Stimulated activated CD8-positive, alpha-beta memory T cell treated with anti-CD3 and anti-CD28 coated beads, Interleukin-15, amount 100 ng/mL, for 48 hours (primary cell): ENCODE measurements around the gene KLC1.

Experiments used
- DNase-seq, 2 donors: peaks; one replicate each; pipeline ENCODE4 v3.0.0-alpha.2; 2020; ENCODE audit warnings: low read depth in 2 of 2

KLC1 gene

DNA sequence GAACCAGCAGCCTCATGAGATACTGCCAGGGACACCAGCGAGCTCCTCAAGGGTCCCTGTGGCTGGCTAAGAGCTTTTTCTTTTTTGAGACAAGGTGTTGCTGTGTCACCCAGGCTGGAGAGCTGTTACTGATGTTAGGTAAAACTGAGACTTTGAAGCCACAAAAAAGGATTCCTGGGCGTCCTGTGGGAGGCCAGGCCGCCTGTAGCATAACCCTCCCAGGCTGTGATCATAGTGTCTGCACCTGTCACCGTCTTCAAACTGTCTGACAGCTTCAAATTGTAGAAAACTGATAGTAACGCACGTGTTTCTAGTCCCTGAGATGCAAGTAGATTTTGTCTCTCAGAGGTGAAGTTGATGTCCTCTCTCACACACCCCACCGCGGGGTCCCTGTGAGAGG is 90.7 kb downstream of the KLC1 start:
- no peak for DNase-seq

DNA sequence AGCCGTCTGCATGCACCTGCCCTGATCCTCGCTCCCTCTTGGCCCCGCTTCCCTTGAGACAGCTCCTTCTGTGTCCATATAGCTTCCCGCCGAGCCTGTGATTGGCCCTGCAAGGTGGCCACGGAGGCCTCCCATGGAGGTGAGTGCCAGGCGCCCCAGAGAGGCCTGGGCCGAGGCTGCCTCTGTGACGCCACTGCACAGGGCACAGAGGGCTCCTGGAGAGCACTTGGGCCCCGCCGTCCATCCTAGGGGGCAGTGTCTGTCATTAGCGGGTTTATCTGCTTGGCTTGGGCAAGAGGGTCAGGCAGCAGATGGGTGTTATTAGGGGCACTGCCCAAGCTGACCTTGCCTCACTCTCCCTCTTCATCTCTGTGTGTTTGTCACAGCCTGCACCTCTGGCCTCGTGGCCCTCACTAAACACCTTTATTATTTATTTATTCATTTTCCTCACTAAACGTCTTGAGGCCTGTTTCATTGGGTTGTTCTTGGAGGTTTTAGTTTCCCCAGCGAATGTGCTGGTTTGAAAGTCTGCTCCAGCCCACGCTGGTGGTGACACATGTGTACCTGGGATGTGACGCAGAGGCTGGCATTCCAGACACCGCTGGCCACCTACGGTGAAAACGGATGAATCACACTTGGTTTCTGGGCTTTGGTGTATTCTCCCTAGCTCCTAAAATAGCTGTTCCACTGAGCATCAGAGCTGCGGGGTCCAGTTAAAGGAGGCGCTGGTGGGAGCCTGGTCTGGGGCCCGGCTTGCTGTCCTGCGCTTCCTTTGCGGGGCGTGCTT is 92.5 kb downstream of the KLC1 start:
- DNase-seq = peak in 1 of 2 donors; percentile 26

DNA sequence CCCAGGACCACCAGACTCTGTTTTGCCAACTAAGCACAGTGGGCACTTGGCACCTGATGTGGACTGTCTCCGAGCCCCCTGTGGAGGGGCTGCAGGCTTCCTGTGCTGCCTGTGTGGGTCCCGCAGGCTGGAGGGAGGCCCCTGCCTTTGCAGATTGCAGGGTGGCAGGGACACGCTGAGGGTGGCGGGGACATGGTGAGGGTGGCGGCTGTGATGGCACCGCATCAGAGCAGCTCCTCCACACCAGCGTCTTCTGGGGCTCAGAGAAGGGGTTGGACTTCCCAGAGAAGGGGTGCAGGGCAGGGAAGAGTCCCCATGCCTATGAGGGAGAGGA is 94.7 kb downstream of the KLC1 start:
- DNase-seq = no peak

DNA sequence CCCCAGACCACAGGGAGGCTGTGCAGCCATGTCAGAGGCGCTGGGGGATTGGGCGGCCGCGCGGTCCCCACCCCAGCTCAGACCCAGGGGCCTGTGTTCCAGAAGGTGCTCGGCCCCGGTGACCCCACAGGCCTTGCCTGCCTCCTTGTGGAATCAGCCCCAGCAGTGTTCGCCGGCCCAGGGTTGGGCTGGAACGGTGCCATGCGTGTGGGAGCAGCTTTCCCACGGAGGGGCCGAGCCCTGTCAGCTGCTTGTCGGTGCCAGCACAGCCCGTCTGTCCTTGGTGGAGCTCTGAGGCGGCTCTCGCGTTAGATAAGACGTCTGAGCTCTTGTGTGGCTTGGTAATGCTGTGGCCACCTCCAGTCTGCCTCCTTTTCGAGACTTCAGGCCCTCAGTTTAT is 95.1 kb downstream of the KLC1 start:
- no peak for DNase-seq

DNA sequence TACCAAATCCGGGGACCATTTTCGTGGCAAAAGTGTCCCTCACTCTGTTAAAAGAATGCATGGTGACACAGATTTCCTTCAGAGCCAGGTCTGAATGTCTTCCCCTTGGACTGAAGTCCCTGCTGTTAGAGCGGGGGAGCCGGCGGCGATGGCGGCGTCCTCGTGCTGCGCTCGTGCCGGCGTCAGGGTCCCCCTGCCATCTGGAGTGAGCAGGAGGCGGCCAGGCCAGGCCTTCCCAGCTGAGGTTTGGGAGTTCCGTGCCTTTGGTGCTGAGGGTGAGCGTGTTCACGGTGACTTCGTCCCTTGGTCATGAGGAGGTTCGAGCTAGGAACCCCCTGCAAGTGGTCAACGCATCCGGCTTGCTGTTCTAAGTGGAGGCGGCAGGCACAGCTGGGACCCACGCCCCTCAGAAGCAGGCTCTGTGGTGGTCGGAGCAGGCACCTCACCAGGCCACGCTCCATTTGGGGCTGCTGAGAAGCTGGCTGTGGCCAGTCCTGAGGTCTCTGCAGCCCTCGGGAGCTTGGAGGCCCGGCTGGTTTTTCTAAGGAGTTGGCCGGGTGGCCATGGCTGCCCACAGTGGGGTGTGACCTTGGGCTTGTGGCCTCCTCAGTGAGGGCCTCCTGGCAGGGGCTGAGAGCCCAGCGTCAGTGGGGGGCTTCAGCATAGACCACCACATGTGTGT is 96.1 kb downstream of the KLC1 start:
- no peak for DNase-seq

DNA sequence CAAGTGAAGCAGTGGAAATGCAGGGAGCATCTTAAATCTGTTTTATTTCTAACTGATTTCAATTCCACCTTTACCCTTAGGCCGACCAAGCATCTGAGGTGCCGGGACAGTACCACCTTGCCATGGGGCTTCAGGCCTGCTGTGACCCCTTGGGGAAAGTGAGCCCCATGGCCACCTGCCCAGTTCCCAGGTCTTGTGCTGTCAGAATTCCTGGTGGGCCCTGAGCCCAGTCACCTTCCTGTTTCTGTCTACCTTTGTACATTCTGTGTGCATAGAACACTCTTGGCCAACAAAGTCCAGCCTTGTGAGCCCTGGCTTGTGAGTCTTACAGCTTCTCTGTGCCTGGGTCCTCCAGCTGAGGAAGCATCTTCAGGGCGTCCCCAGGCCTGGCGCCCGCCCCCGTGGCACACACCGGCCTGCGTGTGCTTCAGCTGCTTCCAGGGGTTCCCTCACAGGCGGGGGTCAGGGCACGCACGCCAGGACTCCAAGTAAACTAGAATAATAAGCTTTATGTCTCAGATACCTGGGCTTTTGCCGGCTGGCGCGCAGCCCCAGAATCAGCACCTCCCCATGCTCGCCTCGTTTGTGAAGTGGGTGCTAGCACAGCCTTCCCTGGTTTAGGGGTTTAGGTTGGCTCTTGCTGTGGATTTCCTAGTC is 96.9 kb downstream of the KLC1 start:
- DNase-seq = no peak

DNA sequence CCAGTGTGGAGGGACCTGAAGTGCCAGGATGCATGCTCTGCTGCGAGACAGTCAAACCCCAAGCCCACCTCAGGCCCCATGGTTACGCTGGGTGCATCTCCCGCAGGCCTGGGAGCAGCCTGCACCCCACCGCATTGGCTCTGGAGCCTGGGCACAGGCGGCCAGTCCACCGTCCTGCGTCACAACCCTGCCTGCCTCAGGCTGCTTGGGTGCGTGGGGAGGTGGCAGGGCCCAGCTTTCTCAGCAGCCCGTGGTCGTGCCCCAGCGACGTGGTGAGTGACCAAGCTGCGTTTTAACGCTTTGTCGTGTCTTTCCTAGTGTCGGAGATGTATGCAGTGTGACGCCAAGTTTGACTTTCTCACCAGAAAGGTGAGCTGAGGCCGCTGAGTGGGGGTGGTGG is 97.5 kb downstream of the KLC1 start:
- no peak for DNase-seq

DNA sequence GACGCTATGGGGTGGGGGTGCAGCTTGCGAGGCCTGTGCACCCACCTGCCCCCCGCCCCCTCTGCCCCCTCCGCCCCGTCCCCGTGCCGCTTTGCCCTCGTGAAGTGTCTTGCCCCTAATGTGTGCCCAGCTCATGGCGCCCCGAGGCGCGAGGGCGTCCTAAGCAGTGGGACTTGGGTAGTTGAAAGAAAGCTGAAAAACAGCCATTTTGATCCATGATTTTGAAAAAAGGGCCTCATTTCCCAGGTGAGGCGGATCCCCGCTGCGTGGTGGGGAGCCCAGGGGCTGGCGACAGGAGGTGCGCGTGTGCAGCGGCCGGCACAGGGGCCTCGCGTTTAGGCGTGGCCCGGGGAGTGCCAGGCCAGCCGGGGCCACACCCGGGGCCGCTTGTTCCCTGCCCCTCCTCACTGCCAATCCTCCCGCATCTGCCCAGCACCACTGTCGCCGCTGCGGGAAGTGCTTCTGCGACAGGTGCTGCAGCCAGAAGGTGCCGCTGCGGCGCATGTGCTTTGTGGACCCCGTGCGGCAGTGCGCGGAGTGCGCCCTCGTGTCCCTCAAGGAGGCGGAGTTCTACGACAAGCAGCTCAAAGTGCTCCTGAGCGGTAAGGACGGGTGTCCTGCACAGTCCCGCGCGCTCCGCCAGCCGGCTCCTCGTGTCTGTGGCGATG is 98.4 kb downstream of the KLC1 start:
- no peak for DNase-seq

DNA sequence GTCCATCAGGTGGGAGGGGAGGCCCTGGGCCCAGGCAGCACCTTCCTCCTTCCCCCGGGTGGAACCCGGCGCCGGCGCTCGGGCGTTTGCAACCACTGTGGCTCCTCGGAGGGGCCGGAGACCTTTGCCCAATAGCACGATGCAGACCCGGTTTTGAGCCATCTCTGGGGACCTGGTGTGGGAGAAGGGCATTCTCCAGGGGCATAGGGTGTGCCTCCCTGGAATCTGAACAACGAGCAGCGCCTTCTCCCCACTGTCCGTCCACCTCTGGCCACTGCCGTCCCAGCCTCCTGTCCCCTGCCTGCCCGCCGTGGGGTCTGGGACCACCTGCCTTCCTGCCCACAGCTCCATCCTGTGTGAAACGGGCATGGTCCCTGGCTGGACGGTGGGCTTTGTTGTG is 99.1 kb downstream of the KLC1 start:
- DNase-seq = no peak

DNA sequence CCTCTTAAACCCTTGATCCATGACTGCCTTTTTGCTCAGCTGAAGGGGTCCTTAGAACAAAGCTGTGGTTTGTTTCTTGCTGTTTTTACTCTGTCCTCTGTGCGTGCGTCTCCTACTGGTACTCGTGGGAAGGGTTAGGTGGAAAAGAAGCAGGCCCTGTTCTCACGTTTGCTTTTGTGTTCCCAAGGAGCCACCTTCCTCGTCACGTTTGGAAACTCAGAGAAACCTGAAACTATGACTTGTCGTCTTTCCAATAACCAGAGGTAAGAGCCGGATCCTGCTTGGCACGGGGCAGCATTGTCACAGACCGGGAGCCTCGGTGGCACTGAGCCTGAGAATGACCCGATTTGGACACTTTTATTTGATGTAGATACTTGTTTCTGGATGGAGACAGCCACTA is 99.7 kb downstream of the KLC1 start:
- DNase-seq = no peak

DNA sequence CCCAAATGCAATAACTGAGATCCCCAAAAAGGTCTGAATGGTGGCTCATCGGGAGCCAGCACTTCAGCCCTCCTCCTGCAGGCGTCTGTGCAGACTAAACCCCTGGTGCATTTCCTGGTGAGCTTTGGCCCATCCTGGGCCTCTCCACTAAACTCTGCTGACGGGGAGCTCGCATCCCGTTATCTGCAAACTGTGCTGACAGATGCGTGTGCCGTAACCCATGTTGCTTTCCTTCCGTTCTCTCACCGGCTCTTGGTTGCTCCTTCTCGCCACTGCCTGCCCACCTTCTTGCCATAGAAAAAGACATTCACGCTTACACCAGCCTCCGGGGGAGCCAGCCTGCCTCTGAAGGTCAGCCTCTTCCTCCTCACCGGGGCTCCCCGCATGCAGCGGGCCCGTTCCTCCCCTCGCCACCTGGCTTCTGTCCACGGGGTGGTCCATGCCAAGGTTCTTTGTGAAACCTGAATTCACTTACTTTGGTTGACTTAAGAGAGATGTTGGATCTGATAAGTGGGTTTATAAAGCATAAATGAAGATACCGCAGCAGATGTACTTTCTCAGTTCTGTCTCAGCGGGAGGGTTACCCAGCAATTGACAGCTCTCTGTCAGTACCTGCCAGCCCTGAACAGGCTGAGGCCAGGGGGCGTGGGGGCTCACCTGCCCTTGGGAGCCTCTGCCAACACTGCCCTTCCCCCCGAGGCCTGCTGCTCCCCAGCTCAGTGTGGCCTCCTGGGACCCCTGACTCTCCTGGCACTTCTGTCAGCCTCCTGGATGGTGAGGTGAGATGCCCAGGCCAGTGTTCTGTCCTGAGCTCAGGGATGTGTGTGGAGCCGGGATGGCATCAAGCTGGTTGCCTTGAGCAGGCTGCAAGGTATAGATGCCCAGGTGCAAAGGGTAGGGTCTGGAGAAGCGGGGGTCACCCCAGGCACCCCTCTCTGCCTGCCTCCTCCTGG is 100.8 kb downstream of the KLC1 start:
- no peak for DNase-seq

DNA sequence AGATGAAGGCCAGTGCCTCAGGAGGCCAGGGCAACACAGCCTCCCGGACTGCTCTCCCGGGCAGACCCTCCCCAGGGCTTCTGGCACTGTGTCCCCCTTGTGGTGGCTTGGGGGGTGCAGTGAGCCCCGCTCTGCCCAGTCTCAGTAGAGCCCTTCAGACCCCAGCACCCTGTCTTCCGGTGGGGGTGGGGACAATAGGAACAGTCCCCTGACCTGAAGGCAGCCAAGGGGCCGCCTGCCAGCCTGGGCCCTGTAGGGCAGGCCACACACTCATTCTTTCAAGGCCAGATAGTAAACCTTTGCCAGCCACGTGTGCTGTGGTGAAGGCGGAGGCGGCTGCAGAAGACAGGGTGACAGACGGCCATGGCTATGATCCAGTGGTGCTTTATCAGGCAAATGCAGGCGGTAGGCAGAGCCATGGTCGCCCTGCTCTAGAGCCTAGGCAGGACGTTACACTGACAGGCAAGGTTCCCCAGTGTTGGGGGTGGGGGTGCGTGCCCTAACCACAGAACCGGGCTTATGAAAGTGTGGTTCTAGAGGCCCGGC is 101.6 kb downstream of the KLC1 start:
- no peak for DNase-seq

DNA sequence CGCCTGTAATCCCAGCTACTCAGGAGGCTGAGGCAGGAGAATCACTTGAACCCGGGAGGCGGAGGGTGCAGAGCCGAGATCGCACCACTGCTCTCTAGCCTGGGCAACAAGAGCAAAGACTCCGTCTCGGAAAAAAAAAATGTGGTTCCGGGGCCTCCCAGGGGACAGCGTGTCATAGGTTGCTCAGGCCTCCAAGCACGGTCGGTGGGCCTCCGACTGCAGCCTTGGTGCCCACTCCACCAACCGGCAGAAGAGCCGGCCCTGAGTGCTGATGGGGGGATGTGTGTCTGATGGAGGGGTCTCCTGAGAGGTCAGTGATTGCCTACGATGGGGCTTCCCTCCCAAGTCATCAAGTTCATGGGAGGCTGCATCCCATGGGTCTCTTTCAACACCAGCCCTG is 102.5 kb downstream of the KLC1 start:
- DNase-seq = no peak

DNA sequence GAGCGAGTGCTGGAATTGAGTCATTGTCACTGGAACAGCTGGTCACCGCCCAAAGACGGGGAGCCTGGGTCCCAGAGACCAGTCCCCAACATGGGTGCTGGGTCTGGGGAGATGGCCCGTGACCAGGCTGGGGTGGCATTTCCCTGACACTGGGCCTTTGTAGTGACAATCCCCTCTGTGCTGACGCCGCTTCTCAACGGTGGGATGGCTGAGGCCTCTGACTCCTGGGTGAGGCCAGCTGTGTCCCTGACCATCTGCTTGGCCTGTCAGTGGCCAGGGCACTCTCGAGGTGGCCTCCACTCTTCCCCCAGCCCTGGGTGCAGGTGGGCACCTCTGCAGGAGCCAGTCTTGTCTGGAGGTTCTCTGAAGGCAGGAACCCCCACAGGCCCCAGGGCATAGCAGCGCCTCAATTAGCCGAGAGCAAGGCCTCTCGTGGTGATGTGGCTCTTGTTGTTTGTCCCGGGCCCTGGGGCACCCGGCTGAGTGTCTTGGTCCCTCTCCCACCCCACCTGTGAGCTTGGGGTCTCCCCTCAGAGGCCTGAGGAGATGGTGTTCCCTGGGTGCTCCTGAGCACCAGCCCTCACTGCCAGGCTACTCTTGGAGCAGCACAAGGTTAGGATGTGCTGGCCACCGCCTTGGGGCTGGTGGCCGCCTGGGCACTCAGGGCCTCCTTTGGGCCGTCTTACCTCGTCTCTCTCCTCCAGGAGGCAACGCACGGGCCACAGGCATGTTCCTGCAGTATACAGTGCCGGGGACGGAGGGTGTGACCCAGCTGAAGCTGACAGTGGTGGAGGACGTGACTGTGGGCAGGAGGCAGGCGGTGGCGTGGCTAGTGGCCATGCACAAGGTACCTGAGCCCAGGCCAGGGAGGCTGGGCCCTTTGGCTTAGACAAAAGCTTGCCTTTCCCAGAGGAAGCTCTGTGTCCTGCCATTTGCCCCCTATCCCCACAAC is 103.2 kb downstream of the KLC1 start:
- DNase-seq = no peak

DNA sequence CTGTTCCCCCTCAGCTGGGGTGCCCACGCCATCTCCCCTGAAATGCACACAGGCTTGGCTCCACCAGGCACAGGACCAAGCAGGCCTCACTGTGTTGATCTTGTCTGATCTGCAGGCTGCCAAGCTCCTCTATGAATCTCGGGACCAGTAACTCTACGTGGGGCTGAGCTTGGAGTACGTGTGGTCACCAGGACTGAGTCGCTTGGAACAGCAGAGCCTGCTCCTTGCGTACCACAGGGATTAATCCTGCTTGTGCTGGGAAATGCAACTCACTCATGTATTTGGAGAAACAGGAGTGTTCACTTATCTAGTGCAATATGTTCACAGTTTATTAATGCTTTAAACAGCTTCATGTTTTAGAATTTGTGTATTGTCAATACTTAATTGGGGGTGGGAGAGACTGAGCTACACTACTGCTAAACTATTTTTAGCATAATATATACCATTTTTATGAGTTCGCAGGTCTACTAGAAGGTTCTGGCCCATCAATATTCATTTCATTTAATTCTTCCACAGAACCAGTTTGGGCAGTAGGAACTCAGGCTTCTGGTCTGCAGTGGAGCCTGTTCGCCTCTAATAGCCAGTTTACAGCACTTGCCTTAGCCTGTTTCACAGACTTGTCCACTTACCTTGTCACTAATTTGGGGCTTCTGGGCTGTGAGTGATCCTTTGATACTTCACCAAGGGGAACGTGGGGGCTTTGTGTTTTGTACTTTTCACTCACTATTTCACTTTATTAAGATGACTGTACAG is 104.0 kb downstream of the KLC1 start:
- no peak for DNase-seq

DNA sequence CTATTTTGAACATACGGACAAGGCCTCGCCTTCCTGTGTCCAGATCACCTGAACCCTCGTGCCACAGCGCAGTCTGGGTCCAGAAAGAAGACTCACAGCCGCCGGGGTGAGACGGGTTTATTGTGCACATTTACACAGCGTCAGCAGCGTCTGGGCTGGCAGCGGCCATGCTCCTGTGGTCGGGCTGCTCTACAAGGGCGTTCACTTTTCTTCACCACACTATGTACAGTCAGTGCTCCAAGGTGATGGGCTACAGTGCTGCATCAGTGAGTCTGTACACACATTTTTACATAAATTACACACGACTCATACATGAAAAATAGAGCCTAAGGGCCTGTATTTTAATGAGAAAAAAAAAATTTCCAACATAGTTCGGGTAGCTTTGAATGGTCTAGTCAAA is 104.6 kb downstream of the KLC1 start:
- DNase-seq = no peak

DNA sequence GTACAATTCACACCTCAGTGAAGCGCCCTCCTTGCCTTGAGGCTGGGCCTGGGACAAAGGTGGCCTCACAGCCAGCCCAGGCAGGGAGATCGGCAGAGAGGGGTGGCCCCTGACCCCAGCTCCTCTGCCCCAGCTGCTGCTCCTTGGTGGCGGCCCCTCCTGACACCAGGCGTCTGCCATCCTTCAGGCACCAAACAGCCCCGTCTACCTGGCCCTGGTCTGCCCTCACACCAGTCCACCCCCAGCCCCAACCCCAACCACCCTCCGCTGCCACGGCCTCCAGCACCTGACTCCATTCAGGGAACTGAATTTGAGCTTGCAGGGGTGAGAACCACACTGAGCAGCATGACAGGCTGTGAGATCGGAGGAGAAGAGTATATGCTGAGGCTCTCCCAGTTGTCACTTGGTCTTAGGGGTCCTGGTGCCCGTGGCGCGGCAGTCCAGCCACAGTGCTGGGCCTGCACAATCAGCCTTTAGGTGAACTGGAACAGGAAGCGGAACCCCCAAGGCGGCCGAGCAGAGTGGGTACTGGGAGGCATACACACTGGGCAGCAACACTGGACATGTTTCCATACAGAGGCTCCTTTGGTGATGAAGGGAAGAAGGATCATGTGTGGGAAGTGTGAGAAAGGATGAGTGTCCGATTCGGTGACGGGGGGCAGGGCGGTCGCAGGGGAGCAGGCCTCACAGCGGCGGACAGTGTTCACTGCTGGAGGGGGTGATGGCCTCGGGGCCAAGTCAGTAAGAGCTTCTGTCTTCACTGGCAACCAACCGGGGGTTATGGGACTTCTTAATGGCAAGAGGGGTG is 105.3 kb downstream of the KLC1 start:
- DNase-seq = no peak

DNA sequence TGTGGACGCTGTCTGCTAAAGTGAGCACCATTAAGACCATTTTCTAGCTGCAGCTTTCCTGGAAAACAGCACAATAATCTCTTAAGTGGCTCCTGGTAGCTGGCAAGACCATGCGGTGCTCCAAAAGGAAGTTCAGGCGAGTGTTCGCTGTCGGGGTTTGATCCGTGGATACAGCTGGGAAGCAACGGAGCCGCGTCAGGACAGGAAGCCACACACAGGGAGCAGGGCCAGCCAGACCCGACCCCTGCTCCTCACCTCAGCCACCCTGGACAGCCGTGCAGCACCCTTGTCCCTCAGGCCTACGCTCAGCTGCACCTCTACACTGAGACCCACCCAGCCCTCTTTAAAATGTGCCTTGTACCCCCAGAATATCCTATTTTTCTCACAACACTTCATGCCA is 106.0 kb downstream of the KLC1 start:
- no peak for DNase-seq

DNA sequence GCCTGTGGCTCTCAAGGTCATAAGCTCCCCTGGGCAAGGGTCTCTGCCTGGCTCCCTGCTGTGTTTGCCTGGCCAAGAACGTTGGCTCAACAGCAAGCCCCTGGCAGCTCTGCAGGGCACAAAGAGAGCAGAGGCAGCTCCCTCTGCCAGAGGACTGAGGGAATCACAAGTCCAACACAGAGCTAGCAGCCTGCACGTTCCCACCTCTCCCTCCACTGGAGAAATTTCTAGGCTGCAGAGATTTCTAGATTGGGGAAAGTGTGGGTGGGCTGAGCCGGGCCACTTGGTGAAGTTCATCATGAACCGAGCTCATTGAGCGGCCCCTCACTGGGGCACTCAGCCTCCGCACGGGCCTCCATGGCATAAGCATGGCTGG is 106.4 kb downstream of the KLC1 start:
- no peak for DNase-seq
